Measurements from ENCODE around the gene BDH1.
A peak's percentile ranks its signal among the peaks of the same experiment; 100 is the strongest.

BDH1 gene

DNA sequence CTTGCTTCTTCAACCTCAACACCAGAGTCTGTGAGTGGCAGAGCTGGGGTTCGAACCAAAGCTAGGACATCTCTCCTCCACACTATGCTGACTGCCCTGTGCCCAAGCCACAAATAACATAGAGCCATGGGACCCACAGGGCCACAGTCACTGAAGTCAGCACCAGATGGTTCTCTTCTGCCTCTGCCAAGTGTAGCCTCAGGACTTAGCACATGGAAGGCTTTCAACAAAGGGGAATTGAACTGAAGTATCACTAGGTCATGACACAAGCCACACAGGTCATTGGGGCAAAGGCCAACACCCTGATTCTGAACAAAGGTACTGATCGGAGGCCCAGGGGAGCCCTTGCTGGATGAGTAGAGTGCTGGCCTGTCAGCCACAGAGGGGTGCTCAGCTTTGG, 83.6 kb downstream of the BDH1 start:
- 90 to 94% methylated on average over 2 of the region's 2 CpGs for WGBS, 2 experiments
- H3K4me1 ChIP-seq (ENCODE audit: control insufficient read depth, insufficient read depth, low read length): peaks cover 11% of the 10 kb centered on the region
- H3K4me3 ChIP-seq (ENCODE audit: insufficient read depth, low read depth, low read length): no peak overlapping the region
- no peaks in the 10 kb centered on the region for H3K9me3 ChIP-seq (ENCODE audit: control insufficient read depth, low read length)
- no peak overlapping the region for H3K27ac ChIP-seq (ENCODE audit: insufficient read depth, low read depth, low read length, poor library complexity, severe bottlenecking)
- H3K27me3 ChIP-seq (ENCODE audit: control insufficient read depth, insufficient read depth, low read length, poor library complexity, severe bottlenecking): no peaks in the 10 kb centered on the region
- no peaks in the 10 kb centered on the region for H3K36me3 ChIP-seq (ENCODE audit: control insufficient read depth, insufficient read depth, low read length)

GRCh38 chr3:197471221-197472010, 84.4 kb downstream of the BDH1 start:
- H3K4me3 ChIP-seq (ENCODE audit: insufficient read depth, low read depth, low read length): no peak overlapping the region
- H3K27me3 ChIP-seq (ENCODE audit: control insufficient read depth, insufficient read depth, low read length, poor library complexity, severe bottlenecking): no peaks in the 10 kb centered on the region
- WGBS, 2 experiments: 89 to 92% methylated on average over 10 of the region's 10 CpGs
- H3K4me1 ChIP-seq (ENCODE audit: control insufficient read depth, insufficient read depth, low read length): peaks cover 11% of the 10 kb centered on the region
- H3K36me3 ChIP-seq (ENCODE audit: control insufficient read depth, insufficient read depth, low read length): no peaks in the 10 kb centered on the region
- H3K9me3 ChIP-seq (ENCODE audit: control insufficient read depth, low read length): no peaks in the 10 kb centered on the region
- no peak overlapping the region for H3K27ac ChIP-seq (ENCODE audit: insufficient read depth, low read depth, low read length, poor library complexity, severe bottlenecking)

GRCh38 chr3:197468866-197469382, 86.8 kb downstream of the BDH1 start:
- Histone ChIP-seq H3K9me3 (ENCODE audit: control insufficient read depth, low read length) (no peaks in the 10 kb centered on the region), H3K4me1 (ENCODE audit: control insufficient read depth, insufficient read depth, low read length) (peaks cover 11% of the 10 kb centered on the region), H3K36me3 (ENCODE audit: control insufficient read depth, insufficient read depth, low read length) (no peaks in the 10 kb centered on the region), H3K4me3 (ENCODE audit: insufficient read depth, low read depth, low read length) (no peak overlapping the region), H3K27me3 (ENCODE audit: control insufficient read depth, insufficient read depth, low read length, poor library complexity, severe bottlenecking) (no peaks in the 10 kb centered on the region), H3K27ac (ENCODE audit: insufficient read depth, low read depth, low read length, poor library complexity, severe bottlenecking) (no peak overlapping the region)
- 83 to 84% methylated on average over 5 of the region's 5 CpGs for WGBS, 2 experiments

GRCh38 chr3:197468167-197468566, 87.6 kb downstream of the BDH1 start:
- Histone ChIP-seq H3K4me3 (ENCODE audit: insufficient read depth, low read depth, low read length) (no peak overlapping the region), H3K27ac (ENCODE audit: insufficient read depth, low read depth, low read length, poor library complexity, severe bottlenecking) (no peak overlapping the region), H3K36me3 (ENCODE audit: control insufficient read depth, insufficient read depth, low read length) (no peaks in the 10 kb centered on the region), H3K4me1 (ENCODE audit: control insufficient read depth, insufficient read depth, low read length) (peaks cover 11% of the 10 kb centered on the region), H3K9me3 (ENCODE audit: control insufficient read depth, low read length) (no peaks in the 10 kb centered on the region), H3K27me3 (ENCODE audit: control insufficient read depth, insufficient read depth, low read length, poor library complexity, severe bottlenecking) (no peaks in the 10 kb centered on the region)
- WGBS, 2 experiments: 82 to 90% methylated on average over 7 of the region's 7 CpGs

- H3K27me3 ChIP-seq (ENCODE audit: control insufficient read depth, insufficient read depth, low read length, poor library complexity, severe bottlenecking): no peaks in the 10 kb centered on the region
- H3K4me3 ChIP-seq (ENCODE audit: insufficient read depth, low read depth, low read length): no peak overlapping the region
- WGBS, 2 experiments: 60 to 65% methylated on average over 7 of the region's 7 CpGs
- H3K4me1 ChIP-seq (ENCODE audit: control insufficient read depth, insufficient read depth, low read length): peaks cover 6% of the 10 kb centered on the region
- H3K36me3 ChIP-seq (ENCODE audit: control insufficient read depth, insufficient read depth, low read length): no peaks in the 10 kb centered on the region
- H3K27ac ChIP-seq (ENCODE audit: insufficient read depth, low read depth, low read length, poor library complexity, severe bottlenecking): peak overlapping the region; percentile 9
- H3K9me3 ChIP-seq (ENCODE audit: control insufficient read depth, low read length): no peaks in the 10 kb centered on the region
These were observed 89.0 kb downstream of the BDH1 start for GRCh38 chr3:197466586-197467399.

- Histone ChIP-seq H3K27me3 (ENCODE audit: control insufficient read depth, insufficient read depth, low read length, poor library complexity, severe bottlenecking) (no peaks in the 10 kb centered on the region), H3K4me1 (ENCODE audit: control insufficient read depth, insufficient read depth, low read length) (no peaks in the 10 kb centered on the region), H3K4me3 (ENCODE audit: insufficient read depth, low read depth, low read length) (no peak overlapping the region), H3K27ac (ENCODE audit: insufficient read depth, low read depth, low read length, poor library complexity, severe bottlenecking) (no peak overlapping the region), H3K36me3 (ENCODE audit: control insufficient read depth, insufficient read depth, low read length) (no peaks in the 10 kb centered on the region), H3K9me3 (ENCODE audit: control insufficient read depth, low read length) (no peaks in the 10 kb centered on the region)
- 90 to 91% methylated on average over 3 of the region's 3 CpGs for WGBS, 2 experiments
These were observed 89.7 kb downstream of the BDH1 start for GRCh38 chr3:197465996-197466549.

DNA sequence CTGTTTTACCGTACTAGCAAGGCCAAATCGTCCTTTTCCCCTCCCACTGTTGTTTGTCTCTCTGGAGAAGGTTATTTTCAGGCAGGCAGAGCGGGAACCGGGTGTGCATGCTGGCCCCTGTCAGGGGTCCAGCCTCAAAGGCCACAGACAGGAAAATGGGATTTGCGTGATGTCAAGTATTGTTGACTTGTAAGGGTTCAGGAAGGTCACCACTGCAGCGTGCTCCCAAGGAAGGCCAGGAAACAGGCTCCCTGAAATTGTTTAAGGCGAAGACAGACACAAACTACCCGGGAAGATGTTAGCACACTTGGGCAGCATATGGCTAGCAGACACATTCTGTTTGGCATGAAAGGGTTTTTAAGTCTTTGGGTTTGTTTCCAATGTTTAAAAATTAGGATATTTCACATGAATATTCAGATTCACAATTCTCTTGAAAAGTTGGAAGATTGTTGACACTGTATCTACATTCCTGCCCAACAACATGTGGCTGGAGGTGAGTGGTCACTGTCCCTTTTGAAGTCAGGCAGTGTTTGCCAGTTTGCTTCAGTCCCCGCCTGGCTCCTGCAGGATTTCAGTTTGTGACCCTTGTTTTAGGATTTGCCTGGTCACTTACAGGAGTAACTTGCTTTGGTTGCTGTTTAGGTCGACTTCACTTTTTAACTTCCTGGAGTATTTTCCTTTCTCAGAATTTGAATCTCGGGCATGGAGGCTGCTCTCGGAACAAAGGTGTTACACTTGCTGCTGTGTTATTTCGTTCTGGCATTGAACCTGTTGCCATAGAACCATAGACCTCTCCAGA, 90.4 kb downstream of the BDH1 start:
- Histone ChIP-seq H3K36me3 (ENCODE audit: control insufficient read depth, insufficient read depth, low read length) (no peaks in the 10 kb centered on the region), H3K27me3 (ENCODE audit: control insufficient read depth, insufficient read depth, low read length, poor library complexity, severe bottlenecking) (no peaks in the 10 kb centered on the region), H3K4me1 (ENCODE audit: control insufficient read depth, insufficient read depth, low read length) (no peaks in the 10 kb centered on the region), H3K9me3 (ENCODE audit: control insufficient read depth, low read length) (no peaks in the 10 kb centered on the region), H3K4me3 (ENCODE audit: insufficient read depth, low read depth, low read length) (no peak overlapping the region), H3K27ac (ENCODE audit: insufficient read depth, low read depth, low read length, poor library complexity, severe bottlenecking) (no peak overlapping the region)
- 78 to 79% methylated on average over 13 of the region's 13 CpGs for WGBS, 2 experiments

- no peak overlapping the region for H3K27ac ChIP-seq (ENCODE audit: insufficient read depth, low read depth, low read length, poor library complexity, severe bottlenecking)
These were observed 91.0 kb downstream of the BDH1 start for GRCh38 chr3:197464794-197465193.

DNA sequence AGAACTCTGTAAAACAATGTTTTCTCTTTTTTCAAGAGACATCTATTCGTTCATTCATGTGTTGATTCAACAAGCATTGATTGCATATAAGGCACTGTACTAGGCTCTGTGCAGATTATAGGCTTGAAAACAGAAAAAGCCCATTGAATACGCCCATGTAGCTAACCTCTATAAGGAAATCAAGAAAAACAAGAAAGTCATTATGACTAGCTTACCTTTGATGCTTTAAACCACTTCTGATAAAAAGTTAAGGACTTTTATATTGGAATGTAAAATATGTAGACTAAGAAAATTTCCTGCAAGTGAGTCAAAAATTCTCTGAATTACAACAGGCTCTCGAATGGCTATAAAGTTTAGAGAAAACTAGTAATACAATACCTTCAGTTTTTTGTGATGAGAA, 92.5 kb downstream of the BDH1 start:
- H3K4me1 ChIP-seq (ENCODE audit: control insufficient read depth, insufficient read depth, low read length): no peaks in the 10 kb centered on the region
- H3K36me3 ChIP-seq (ENCODE audit: control insufficient read depth, insufficient read depth, low read length): no peaks in the 10 kb centered on the region
- no peaks in the 10 kb centered on the region for H3K27me3 ChIP-seq (ENCODE audit: control insufficient read depth, insufficient read depth, low read length, poor library complexity, severe bottlenecking)
- no peak overlapping the region for H3K27ac ChIP-seq (ENCODE audit: insufficient read depth, low read depth, low read length, poor library complexity, severe bottlenecking)
- H3K9me3 ChIP-seq (ENCODE audit: control insufficient read depth, low read length): no peaks in the 10 kb centered on the region
- no peak overlapping the region for H3K4me3 ChIP-seq (ENCODE audit: insufficient read depth, low read depth, low read length)
- 88 to 96% methylated on average over 2 to 3 of the region's 3 CpGs for WGBS, 2 experiments

More at GRCh38 chr3:197464794-197465193, 91.0 kb downstream of the BDH1 start:
- no peaks in the 10 kb centered on the region for H3K36me3 ChIP-seq (ENCODE audit: control insufficient read depth, insufficient read depth, low read length)
- no peaks in the 10 kb centered on the region for H3K4me1 ChIP-seq (ENCODE audit: control insufficient read depth, insufficient read depth, low read length)
- no peaks in the 10 kb centered on the region for H3K27me3 ChIP-seq (ENCODE audit: control insufficient read depth, insufficient read depth, low read length, poor library complexity, severe bottlenecking)
- 86 to 90% methylated on average over 8 to 9 of the region's 9 CpGs for WGBS, 2 experiments
- no peak overlapping the region for H3K4me3 ChIP-seq (ENCODE audit: insufficient read depth, low read depth, low read length)
- no peaks in the 10 kb centered on the region for H3K9me3 ChIP-seq (ENCODE audit: control insufficient read depth, low read length)

Data from ectodermal cell (in vitro differentiated cells).